ENCODE measurements around the gene STPG2.

Gene STPG2

GRCh38 chr4:97942137-97942536 lies 201.1 kb downstream of the STPG2 start:
- no peak for DNase-seq

- peak; percentile 53 for DNase-seq
Measured at GRCh38 chr4:97938141-97938540, 205.1 kb downstream of the STPG2 start.

- no peak for DNase-seq
Measured at GRCh38 chr4:97924341-97924958, 218.8 kb downstream of the STPG2 start.

GRCh38 chr4:97923096-97923495 lies 220.2 kb downstream of the STPG2 start:
- no peak for DNase-seq

- DNase-seq = no peak
Measured at GRCh38 chr4:97917115-97917514, 226.2 kb downstream of the STPG2 start.

GRCh38 chr4:97912156-97912555 lies 231.1 kb downstream of the STPG2 start:
- DNase-seq = no peak

GRCh38 chr4:97911236-97911906 lies 231.9 kb downstream of the STPG2 start:
- DNase-seq = peak; percentile 1

GRCh38 chr4:97910005-97910404 lies 233.3 kb downstream of the STPG2 start:
- DNase-seq = peak; percentile 14

GRCh38 chr4:97903436-97904189 lies 239.7 kb downstream of the STPG2 start:
- peak; percentile 3 for DNase-seq

- DNase-seq = no peak
Measured at GRCh38 chr4:97900229-97900628, 243.0 kb downstream of the STPG2 start.

GRCh38 chr4:97892592-97893266 lies 250.5 kb downstream of the STPG2 start:
- no peak for DNase-seq

GRCh38 chr4:97879942-97880341 lies 263.3 kb downstream of the STPG2 start:
- DNase-seq = no peak

- no peak for DNase-seq
Measured at GRCh38 chr4:97868097-97868496, 275.2 kb downstream of the STPG2 start.

- no peak for DNase-seq
Measured at GRCh38 chr4:97867557-97868091, 275.7 kb downstream of the STPG2 start.

GRCh38 chr4:97866821-97867556 lies 276.3 kb downstream of the STPG2 start:
- no peak for DNase-seq

GRCh38 chr4:97851115-97851514 lies 292.2 kb downstream of the STPG2 start:
- no peak for DNase-seq

- DNase-seq = no peak
Measured at GRCh38 chr4:97845758-97846157, 297.5 kb downstream of the STPG2 start.

GRCh38 chr4:97841512-97841911 lies 301.8 kb downstream of the STPG2 start:
- DNase-seq = no peak

- DNase-seq = no peak
Measured at GRCh38 chr4:97836662-97837061, 306.6 kb downstream of the STPG2 start.

GRCh38 chr4:97828646-97829045 lies 314.6 kb downstream of the STPG2 start:
- peak; percentile 86 for DNase-seq

- no peak for DNase-seq
Measured at GRCh38 chr4:97819294-97819693, 324.0 kb downstream of the STPG2 start.

GRCh38 chr4:97812768-97813167 lies 330.5 kb downstream of the STPG2 start:
- no peak for DNase-seq
